Hepatocyte (in vitro differentiated cells): ENCODE measurements around the gene BCAS1. TPM values are rescaled to one million over a fixed set of nuclear protein-coding genes. Genes with fewer than 3 reads are reported as not detected.
A peak's percentile ranks its signal among the peaks of the same experiment; 100 is the strongest.

Experiments used
- DNase-seq: peaks from one replicate; pipeline ENCODE4 v3.0.0-alpha.2; 2016; ENCODE audit warnings: low spot score
- H2AFZ ChIP-seq: fragments of 200-600 bp; sonication (generic); 2 replicates; pipeline ENCODE4 v1.6.0; 2016; ENCODE audit warnings: antibody characterized with exemption, mild to moderate bottlenecking
- H3K27ac ChIP-seq: fragments of 200-600 bp; sonication (generic); 2 replicates; pipeline ENCODE4 v1.5.1; 2016; ENCODE audit warnings: mild to moderate bottlenecking
- H3K27me3 ChIP-seq: fragments of 200-600 bp; sonication (generic); 2 replicates; pipeline ENCODE4 v1.6.1; 2016
- H3K36me3 ChIP-seq: fragments of 200-600 bp; sonication (generic); replicated peaks from 2 replicates; pipeline ENCODE4 v1.5.1; 2016; ENCODE audit warnings: low read depth; ENCODE audit not compliant: insufficient read depth
- H3K4me1 ChIP-seq: fragments of 200-600 bp; sonication (generic); 2 replicates; pipeline ENCODE4 v1.5.1; 2016; ENCODE audit warnings: mild to moderate bottlenecking, moderate library complexity; ENCODE audit not compliant: insufficient read depth
- H3K4me2 ChIP-seq: fragments of 200-600 bp; sonication (generic); 2 replicates; pipeline ENCODE4 v1.6.0; 2016
- H3K4me3 ChIP-seq: fragments of 200-600 bp; sonication (generic); 2 replicates; pipeline ENCODE4 v1.5.1; 2016; ENCODE audit warnings: mild to moderate bottlenecking
- H3K79me2 ChIP-seq: fragments of 200-600 bp; sonication (generic); 2 replicates; pipeline ENCODE4 v1.6.0; 2017; ENCODE audit warnings: mild to moderate bottlenecking
- H3K9me2 ChIP-seq: fragments of 200-600 bp; sonication (generic); replicated peaks from 2 replicates; pipeline ENCODE4 v1.6.0; 2017; ENCODE audit warnings: mild to moderate bottlenecking; ENCODE audit not compliant: insufficient read depth
- H3K9me3 ChIP-seq: fragments of 200-600 bp; sonication (generic); 2 replicates; pipeline ENCODE4 v1.5.1; 2016; ENCODE audit warnings: low read depth, mild to moderate bottlenecking
- H4K20me1 ChIP-seq: fragments of 200-600 bp; sonication (generic); 2 replicates; pipeline ENCODE4 v1.6.0; 2016; ENCODE audit warnings: mild to moderate bottlenecking; ENCODE audit not compliant: insufficient read depth, poor library complexity, severe bottlenecking
- EZH2 ChIP-seq: fragments of 200-600 bp; sonication (generic); IDR thresholded peaks from 2 replicates; pipeline ENCODE4 v1.6.1; 2016; ENCODE audit warnings: antibody characterized with exemption, mild to moderate bottlenecking, borderline replicate concordance
- EZH2phosphoT487 ChIP-seq: fragments of 200-600 bp; sonication (generic); IDR thresholded peaks from one replicate; pipeline ENCODE4 v1.6.1; 2018; ENCODE audit warnings: antibody characterized with exemption, mild to moderate bottlenecking, low read depth, moderate library complexity; ENCODE audit not compliant: unreplicated experiment, severe bottlenecking
- WGBS: methylation state at CpG from one replicate; pipeline ENCODE4 v1.1.6; 2016; ENCODE audit warnings: low lambda C conversion rate; ENCODE audit errors: missing lambda C conversion rate; 5-methylcytosine and 5-hydroxymethylcytosine counted together
- polyA plus RNA-seq: library from polyadenylated mRNA; unstranded; fragments of >200 nt; fragmentation: Nextera tagmentation; extraction: Ambion mirVana; gene quantifications from 2 replicates; pipeline ENCODE4 v1.2.1, GENCODE V29; 2016
- total RNA-seq: library from RNA; depleted of rRNA; stranded (reverse); fragments of >200 nt; gene quantifications from 2 replicates; pipeline ENCODE4 v1.2.3, GENCODE V29; 2014
- TF ChIP-seq, protein P1 (sequence below): fragments of 200-600 bp; sonication (generic); IDR thresholded peaks from 2 replicates; pipeline ENCODE4 v1.5.1; 2016; ENCODE audit warnings: antibody characterized with exemption, mild to moderate bottlenecking; ENCODE audit not compliant: poor library complexity

BCAS1 gene
- total and polyA plus RNA-seq, 2 experiments from 2014 or later, result 4.9 to 9.8 TPM

DNA sequence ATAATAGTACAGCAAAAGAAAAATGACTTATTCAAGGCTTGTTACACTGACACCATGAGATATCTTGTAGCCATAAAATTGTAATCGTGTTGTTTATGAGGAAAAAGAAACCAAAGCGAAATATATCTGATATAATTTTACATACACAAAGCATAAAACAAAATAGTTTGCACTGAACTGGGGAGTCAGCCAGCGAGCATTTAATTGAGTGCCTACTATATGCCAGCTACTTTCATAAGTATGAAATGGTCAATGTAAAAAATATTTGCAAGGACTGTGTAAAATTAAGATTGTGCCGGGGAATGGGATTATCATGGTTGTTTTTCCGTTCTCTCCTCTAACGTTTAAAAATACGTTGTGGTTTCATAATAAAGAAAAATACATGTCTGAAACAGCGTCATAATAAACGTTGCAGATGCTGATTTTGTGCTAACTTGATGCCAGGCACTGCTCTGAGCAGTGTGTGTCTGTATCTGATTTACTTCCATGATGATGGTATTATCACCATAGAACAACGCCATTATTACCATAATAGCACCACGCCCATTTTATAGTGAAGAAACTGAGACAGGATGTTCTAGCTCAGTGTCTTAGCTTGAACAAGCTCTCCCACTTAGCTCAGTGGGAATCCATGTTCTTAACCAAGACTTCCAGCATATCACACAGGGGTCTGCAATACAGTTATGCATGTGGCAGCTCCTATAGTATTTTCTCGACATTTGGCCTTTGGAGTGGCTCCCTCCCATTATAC lies 144.6 kb downstream of the BCAS1 start:
- WGBS, result 95% methylated on average over 12 of the region's 12 CpGs
- no peak for DNase-seq
- peak overlapping the region; percentile 50 for H3K27ac ChIP-seq
- H3K4me1 ChIP-seq, result peaks cover 4% of the 10 kb centered on the region
- no peaks in the 10 kb centered on the region for H3K9me3 ChIP-seq
- H3K36me3 ChIP-seq, result no peaks in the 10 kb centered on the region
- no peaks in the 10 kb centered on the region for H3K79me2 ChIP-seq
- no peaks in the 10 kb centered on the region for H3K27me3 ChIP-seq
- no peak overlapping the region for H3K4me3 ChIP-seq
- H4K20me1 ChIP-seq, result no peaks in the 10 kb centered on the region
- H3K9me2 ChIP-seq, result no peaks in the 10 kb centered on the region
- TF ChIP-seq, protein P1, sequence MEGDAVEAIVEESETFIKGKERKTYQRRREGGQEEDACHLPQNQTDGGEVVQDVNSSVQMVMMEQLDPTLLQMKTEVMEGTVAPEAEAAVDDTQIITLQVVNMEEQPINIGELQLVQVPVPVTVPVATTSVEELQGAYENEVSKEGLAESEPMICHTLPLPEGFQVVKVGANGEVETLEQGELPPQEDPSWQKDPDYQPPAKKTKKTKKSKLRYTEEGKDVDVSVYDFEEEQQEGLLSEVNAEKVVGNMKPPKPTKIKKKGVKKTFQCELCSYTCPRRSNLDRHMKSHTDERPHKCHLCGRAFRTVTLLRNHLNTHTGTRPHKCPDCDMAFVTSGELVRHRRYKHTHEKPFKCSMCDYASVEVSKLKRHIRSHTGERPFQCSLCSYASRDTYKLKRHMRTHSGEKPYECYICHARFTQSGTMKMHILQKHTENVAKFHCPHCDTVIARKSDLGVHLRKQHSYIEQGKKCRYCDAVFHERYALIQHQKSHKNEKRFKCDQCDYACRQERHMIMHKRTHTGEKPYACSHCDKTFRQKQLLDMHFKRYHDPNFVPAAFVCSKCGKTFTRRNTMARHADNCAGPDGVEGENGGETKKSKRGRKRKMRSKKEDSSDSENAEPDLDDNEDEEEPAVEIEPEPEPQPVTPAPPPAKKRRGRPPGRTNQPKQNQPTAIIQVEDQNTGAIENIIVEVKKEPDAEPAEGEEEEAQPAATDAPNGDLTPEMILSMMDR, result no peak
- TF ChIP-seq EZH2 (no peak), EZH2phosphoT487 (no peak)
- H2AFZ ChIP-seq, result no peak overlapping the region
- no peak overlapping the region for H3K4me2 ChIP-seq

DNA sequence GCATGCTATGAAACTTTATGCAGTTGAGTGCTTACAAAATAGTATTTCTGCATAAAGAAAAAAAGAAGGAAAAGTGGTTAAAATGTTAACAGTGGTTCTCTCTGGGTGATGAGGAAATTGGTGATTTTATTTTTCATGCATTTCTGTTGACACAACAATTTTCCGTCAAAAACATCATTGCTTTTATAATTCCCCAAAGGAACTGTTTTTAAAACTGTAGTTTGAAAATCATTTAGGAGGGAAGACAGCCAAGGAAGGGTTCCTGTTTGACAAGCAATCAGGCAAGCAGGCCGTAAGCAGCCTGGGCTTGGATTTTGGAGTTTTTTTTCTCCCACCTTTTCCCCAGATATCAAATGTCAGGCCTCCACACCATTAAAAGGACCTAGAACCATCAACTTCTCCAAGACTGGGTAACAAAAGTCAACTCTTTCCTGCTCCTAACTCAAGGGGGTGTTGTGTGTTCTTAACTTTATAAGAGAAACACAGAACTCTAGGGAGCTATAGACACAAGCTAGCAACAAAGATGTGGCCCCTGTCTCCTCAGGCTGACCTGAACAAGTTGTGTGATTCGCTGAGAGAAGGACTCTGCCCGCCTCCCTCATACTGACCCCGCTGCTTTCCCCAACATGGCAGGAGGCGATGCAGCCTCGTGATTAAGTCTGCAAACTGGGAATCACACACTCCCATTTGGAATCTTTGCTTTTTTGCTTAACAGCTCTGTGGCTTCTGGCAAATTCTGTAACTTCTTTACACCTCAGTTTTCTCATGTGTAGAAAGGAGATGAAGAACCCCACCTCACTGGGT lies 146.6 kb downstream of the BCAS1 start:
- Histone ChIP-seq H3K27me3 (no peaks in the 10 kb centered on the region), H2AFZ (no peak overlapping the region), H3K4me2 (no peak overlapping the region), H3K9me2 (no peaks in the 10 kb centered on the region), H4K20me1 (no peaks in the 10 kb centered on the region), H3K9me3 (no peaks in the 10 kb centered on the region), H3K4me3 (no peak overlapping the region), H3K79me2 (no peaks in the 10 kb centered on the region), H3K27ac (no peak overlapping the region), H3K4me1 (peaks cover 4% of the 10 kb centered on the region), H3K36me3 (no peaks in the 10 kb centered on the region)
- TF ChIP-seq EZH2phosphoT487, result no peak
- no peak for TF ChIP-seq EZH2
- TF ChIP-seq, protein P1, result no peak
- WGBS, result 91% methylated on average over 7 of the region's 7 CpGs
- DNase-seq, result no peak

DNA sequence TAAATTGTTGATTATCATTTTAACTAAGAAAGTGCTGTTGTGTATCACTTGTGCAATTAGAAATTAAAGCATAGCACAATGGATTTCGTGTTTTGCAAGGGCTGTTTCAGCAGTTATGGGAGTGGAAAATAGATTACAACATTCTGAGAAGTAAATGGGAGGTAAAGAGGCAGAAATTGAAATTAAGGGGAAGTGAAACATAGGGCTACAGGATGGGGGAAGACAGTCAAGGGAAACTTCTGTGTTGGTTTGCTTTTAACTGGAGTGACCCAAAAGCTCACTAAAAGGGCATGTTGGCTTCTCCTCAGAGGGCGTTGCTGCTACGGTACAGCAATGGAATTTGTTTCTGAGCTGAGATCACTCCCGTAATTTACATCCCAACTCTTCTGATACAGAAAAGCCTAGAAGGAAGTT lies 147.5 kb downstream of the BCAS1 start:
- Histone ChIP-seq H3K9me2 (no peaks in the 10 kb centered on the region), H3K27me3 (no peaks in the 10 kb centered on the region), H3K4me2 (no peak overlapping the region), H3K36me3 (no peaks in the 10 kb centered on the region), H3K4me3 (no peak overlapping the region), H3K79me2 (no peaks in the 10 kb centered on the region), H3K9me3 (no peaks in the 10 kb centered on the region), H4K20me1 (no peaks in the 10 kb centered on the region), H2AFZ (no peak overlapping the region), H3K27ac (no peak overlapping the region), H3K4me1 (peaks cover 4% of the 10 kb centered on the region)
- no peak for DNase-seq
- WGBS, result 82% methylated on average over 4 of the region's 4 CpGs
- TF ChIP-seq EZH2phosphoT487 (no peak), EZH2 (no peak)
- TF ChIP-seq, protein P1, result no peak
